Measurements from ENCODE around the gene HOXC10.

Gene HOXC10

GRCh38 chr12:53991077-53991460 lies 6.1 kb downstream of the HOXC10 start:
- no peak for DNase-seq (ENCODE audit: low read depth in 2 of 2)

GRCh38 chr12:53992377-53992889 lies 7.5 kb downstream of the HOXC10 start:
- no peak for DNase-seq (ENCODE audit: low read depth in 2 of 2)

GRCh38 chr12:53993162-53994008 lies 8.4 kb downstream of the HOXC10 start:
- DNase-seq (ENCODE audit: low read depth in 2 of 2): no peak

GRCh38 chr12:53994009-53994263 lies 9.0 kb downstream of the HOXC10 start:
- DNase-seq (ENCODE audit: low read depth in 2 of 2): no peak

GRCh38 chr12:53994264-53995001 lies 9.5 kb downstream of the HOXC10 start:
- DNase-seq (ENCODE audit: low read depth in 2 of 2): no peak

- no peak for DNase-seq (ENCODE audit: low read depth in 2 of 2)
These were observed 10.0 kb downstream of the HOXC10 start for GRCh38 chr12:53995002-53995377.

GRCh38 chr12:53995378-53996239 lies 10.7 kb downstream of the HOXC10 start:
- no peak for DNase-seq (ENCODE audit: low read depth in 2 of 2)

- DNase-seq (ENCODE audit: low read depth in 2 of 2): no peak
These were observed 11.6 kb downstream of the HOXC10 start for GRCh38 chr12:53996240-53997203.

GRCh38 chr12:53997204-53998109 lies 12.5 kb downstream of the HOXC10 start:
- DNase-seq (ENCODE audit: low read depth in 2 of 2): no peak

- no peak for DNase-seq (ENCODE audit: low read depth in 2 of 2)
These were observed 13.4 kb downstream of the HOXC10 start for GRCh38 chr12:53998110-53998899.

- no peak for DNase-seq (ENCODE audit: low read depth in 2 of 2)
These were observed 13.9 kb downstream of the HOXC10 start for GRCh38 chr12:53998900-53999236.

GRCh38 chr12:53999559-54000115 lies 14.7 kb downstream of the HOXC10 start:
- no peak for DNase-seq (ENCODE audit: low read depth in 2 of 2)

- no peak for DNase-seq (ENCODE audit: low read depth in 2 of 2)
These were observed 15.5 kb downstream of the HOXC10 start, which contains the start of gene HOXC9 for GRCh38 chr12:54000116-54001114. Gene HOXC9, plus strand, starts transcription at chr12:54000161. Its CDS starts 28 bp downstream, at chr12:54000189.

GRCh38 chr12:54001283-54002187 lies 16.6 kb downstream of the HOXC10 start:
- DNase-seq (ENCODE audit: low read depth in 2 of 2): no peak

- DNase-seq (ENCODE audit: low read depth in 2 of 2): no peak
These were observed 17.4 kb downstream of the HOXC10 start for GRCh38 chr12:54002278-54002914.

- DNase-seq (ENCODE audit: low read depth in 2 of 2): no peak
These were observed 18.0 kb downstream of the HOXC10 start for GRCh38 chr12:54002915-54003389.
